Smooth muscle cell of bladder (primary cell): ENCODE results near the gene TLR4. TPM values are rescaled to one million over a fixed set of nuclear protein-coding genes. Genes with fewer than 3 reads are reported as not detected.

Source experiments
- total RNA-seq: library from RNA; depleted of rRNA; stranded (reverse); fragments of >200 nt; gene quantifications from 2 replicates; pipeline ENCODE4 v1.2.3, GENCODE V29; 2014

The TLR4 gene
- 4.1 and 5.3 TPM in 2 replicates for total RNA-seq

DNA sequence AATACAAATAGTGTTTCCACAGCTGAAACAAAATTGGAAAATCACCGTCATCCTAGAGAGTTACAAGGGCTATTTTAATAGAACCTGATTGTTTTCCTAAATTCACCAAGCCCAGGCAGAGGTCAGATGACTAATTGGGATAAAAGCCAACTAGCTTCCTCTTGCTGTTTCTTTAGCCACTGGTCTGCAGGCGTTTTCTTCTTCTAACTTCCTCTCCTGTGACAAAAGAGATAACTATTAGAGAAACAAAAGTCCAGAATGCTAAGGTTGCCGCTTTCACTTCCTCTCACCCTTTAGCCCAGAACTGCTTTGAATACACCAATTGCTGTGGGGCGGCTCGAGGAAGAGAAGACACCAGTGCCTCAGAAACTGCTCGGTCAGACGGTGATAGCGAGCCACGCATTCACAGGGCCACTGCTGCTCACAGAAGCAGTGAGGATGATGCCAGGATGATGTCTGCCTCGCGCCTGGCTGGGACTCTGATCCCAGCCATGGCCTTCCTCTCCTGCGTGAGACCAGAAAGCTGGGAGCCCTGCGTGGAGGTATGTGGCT lies at the start of gene TLR4:
TLR4 (plus strand) TSS at position 380 of the 552 bp plus-strand sequence; CDS start at position 450, 70 bp downstream.

